ENCODE results near the gene SESN1.

DNA sequence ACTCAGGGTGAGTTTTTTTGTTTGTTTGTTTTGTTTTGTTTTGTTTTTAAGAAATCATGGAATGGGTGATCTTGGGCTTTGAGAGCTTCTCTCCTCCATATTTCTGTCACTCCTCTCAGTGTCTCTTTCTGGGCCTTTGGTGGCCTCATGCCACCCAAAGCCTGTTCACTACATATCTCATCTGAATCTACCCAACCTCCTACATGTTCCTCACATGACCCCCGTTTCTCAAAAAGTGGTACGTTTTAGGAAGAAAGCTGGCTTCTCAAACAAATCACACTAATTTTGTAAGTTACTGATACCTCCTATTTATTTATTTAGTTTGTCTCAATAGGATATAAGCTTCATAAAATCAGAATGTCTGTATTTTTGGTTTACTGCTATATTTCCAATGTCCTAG is 80.0 kb downstream of the SESN1 start:
- TF ChIP-seq POLR2A (IDR thresholded peaks at IDR 0.05) (no peak), POLR2AphosphoS5 (IDR thresholded peaks at IDR 0.05) (no peak), CTCF (IDR thresholded peaks at IDR 0.05) (no peak)
